PC-3 (cell line): ENCODE measurements around the gene TRAFD1. TPM values are rescaled to one million over a fixed set of nuclear protein-coding genes. Genes with fewer than 3 reads are reported as not detected.

Experiments
- ATAC-seq: fragments of 200-7000 bp; cut with Tn5 transposase; 2 replicates; pipeline ENCODE4 v1.9.1; 2020; ENCODE audit warnings: mild to moderate bottlenecking, moderate library complexity
- BruUV-seq: library from RNA; stranded (reverse); fragments of 400-500 nt; replicated peaks from 2 replicates; lab custom pipeline; 2021; lab: Mats Ljungman, UMichigan
- CTCF ChIA-PET: fragments of 300-600 bp; sonication (Branson Sonifier 250); formaldehyde crosslinking; loops from one replicate; lab custom pipeline; 2022; ENCODE audit warnings: antibody characterized with exemption; lab: Charles Lee
- POLR2A ChIA-PET: fragments of 300-600 bp; sonication (Branson Sonifier 250); formaldehyde crosslinking; loops from one replicate; lab custom pipeline; 2022; ENCODE audit warnings: antibody characterized with exemption; ENCODE audit not compliant: unreplicated experiment; lab: Charles Lee
- DNase-seq: peaks from one replicate; pipeline ENCODE4 v3.0.0-alpha.2; 2015
- H2AFZ ChIP-seq: fragments of 300-600 bp; sonication (generic); 2 replicates; pipeline ENCODE4 v1.6.0; 2016; ENCODE audit warnings: antibody characterized with exemption, low read length
- H3F3A ChIP-seq: fragments of 300-600 bp; sonication (generic); one replicate; pipeline ENCODE4 v1.6.0; 2017; ENCODE audit warnings: antibody characterized with exemption, low read length, control low read depth, mild to moderate bottlenecking; ENCODE audit not compliant: unreplicated experiment
- H3K27ac ChIP-seq: fragments of 300-600 bp; sonication (generic); 2 replicates; pipeline ENCODE4 v1.5.1; 2016; ENCODE audit warnings: mild to moderate bottlenecking, low read length
- H3K27me3 ChIP-seq: fragments of 300-600 bp; sonication (generic); 2 replicates; pipeline ENCODE4 v1.6.1; 2016; ENCODE audit warnings: low read length, mixed read lengths
- H3K36me3 ChIP-seq: fragments of 300-600 bp; sonication (generic); 2 replicates; pipeline ENCODE4 v1.6.1; 2016; ENCODE audit warnings: low read depth, mixed run types, low read length, mixed read lengths
- H3K4me1 ChIP-seq: fragments of 300-600 bp; sonication (generic); 2 replicates; pipeline ENCODE4 v1.5.1; 2016; ENCODE audit warnings: low read length; ENCODE audit not compliant: insufficient read depth
- H3K4me2 ChIP-seq: fragments of 300-600 bp; sonication (generic); 2 replicates; pipeline ENCODE4 v1.6.0; 2016; ENCODE audit warnings: low read length
- H3K4me3 ChIP-seq: fragments of 300-600 bp; sonication (generic); 2 replicates; pipeline ENCODE4 v1.5.1; 2016; ENCODE audit warnings: mild to moderate bottlenecking, low read length, mixed read lengths
- H3K79me2 ChIP-seq: fragments of 300-600 bp; sonication (generic); 2 replicates; pipeline ENCODE4 v1.6.1; 2017; ENCODE audit warnings: low read length, mixed read lengths
- H3K9ac ChIP-seq: fragments of 300-600 bp; sonication (generic); 2 replicates; pipeline ENCODE4 v1.6.0; 2016; ENCODE audit warnings: mild to moderate bottlenecking, low read length
- H3K9me2 ChIP-seq: fragments of 300-600 bp; sonication (generic); replicated peaks from 2 replicates; pipeline ENCODE4 v1.6.1; 2016; ENCODE audit warnings: mixed run types, low read length, mixed read lengths
- H3K9me3 ChIP-seq: fragments of 300-600 bp; sonication (generic); 2 replicates; pipeline ENCODE4 v1.6.1; 2016; ENCODE audit warnings: low read length, mixed read lengths
- H4K20me1 ChIP-seq: fragments of 300-600 bp; sonication (generic); 2 replicates; pipeline ENCODE4 v1.6.1; 2016; ENCODE audit warnings: low read length, mixed read lengths
- CTCF ChIP-seq: fragments of 300-600 bp; sonication (generic); conservative IDR thresholded peaks from 2 replicates; pipeline ENCODE4 v1.5.1; 2017; ENCODE audit warnings: antibody characterized with exemption, low read depth, mild to moderate bottlenecking, low read length
- EZH2 ChIP-seq: fragments of 300-600 bp; sonication (generic); IDR thresholded peaks from one replicate; pipeline ENCODE4 v1.6.1; 2017; ENCODE audit warnings: antibody characterized with exemption, mild to moderate bottlenecking, low read length; ENCODE audit not compliant: unreplicated experiment
- EZH2phosphoT487 ChIP-seq: fragments of 300-600 bp; sonication (generic); IDR thresholded peaks from 2 replicates; pipeline ENCODE4 v1.6.1; 2018; ENCODE audit warnings: mild to moderate bottlenecking, antibody characterized with exemption, low read length, borderline replicate concordance
- intact Hi-C: fragments of 100-400 bp; cut with micrococcal nuclease; formaldehyde crosslinking; loops from 2 replicates; pipeline ENCODE4 v1.9.0; 2023
- microRNA-seq: library from miRNA; unstranded; fragments of <30 nt; microRNA quantifications from one replicate; pipeline ENCODE4 v1.1.0, GENCODE V29; 2020; ENCODE audit not compliant: unreplicated experiment
- total RNA-seq: library from RNA; depleted of rRNA; stranded (reverse); fragments of >200 nt; gene quantifications from 2 replicates; pipeline ENCODE4 v1.2.3, GENCODE V29; 2014; rRNA removed

The TRAFD1 gene
- total RNA-seq, 1 experiment from 2014 or later, result 34.1 TPM

- H3K9me2 ChIP-seq, result no peaks in the 10 kb centered on the region
- intact Hi-C loops, result loop anchor here (1.0 to 5.0 kb wide), 2 partner anchors 189 to 214 kb away; no protein-coding TSS in a partner anchor
- peaks cover 10% of the 10 kb centered on the region; the same call in 1 of the 2 replicates for H3K36me3 ChIP-seq
- H3K4me2 ChIP-seq, result no peak overlapping the region
- BruUV-seq, result no TSS peak
- H3K9ac ChIP-seq, result no peak overlapping the region
- no peaks in the 10 kb centered on the region for H3K79me2 ChIP-seq
- ATAC-seq, result peak; percentile 99
- H3F3A ChIP-seq, result no peaks in the 10 kb centered on the region
- H3K27ac ChIP-seq, result no peak overlapping the region
- ChIA-PET POLR2A (interaction anchor here (0.5 to 0.6 kb wide), 2 partner anchors 19 to 89 kb away, joined by 6 to 15 read pairs; no protein-coding TSS in a partner anchor), CTCF (interaction anchor here (0.6 to 1.6 kb wide), 7 partner anchors 86 to 253 kb away, joined by 3 to 31 read pairs (median 4); no protein-coding TSS in a partner anchor)
- H4K20me1 ChIP-seq, result no peaks in the 10 kb centered on the region
- no peak overlapping the region for H2AFZ ChIP-seq
- no peak overlapping the region for H3K4me3 ChIP-seq
- TF ChIP-seq EZH2 (no peak), EZH2phosphoT487 (no peak), CTCF (peak; percentile 90)
- H3K9me3 ChIP-seq, result no peaks in the 10 kb centered on the region
- DNase-seq, result peak; percentile 82
- no peaks in the 10 kb centered on the region for H3K27me3 ChIP-seq
- H3K4me1 ChIP-seq, result no peaks in the 10 kb centered on the region
These were observed 72.9 kb downstream of the TRAFD1 start for GRCh38 chr12:112198120-112198733.

GRCh38 chr12:112199136-112199535 is 73.8 kb downstream of the TRAFD1 start:
- no peaks in the 10 kb centered on the region for H3F3A ChIP-seq
- H3K9ac ChIP-seq, result no peak overlapping the region
- peaks cover 14% of the 10 kb centered on the region; the same call in 1 of the 2 replicates for H3K36me3 ChIP-seq
- no peak for ATAC-seq
- CTCF ChIA-PET, result interaction anchor here (1.6 kb wide), 1 partner anchor 188 kb away, joined by 31 read pairs; no protein-coding TSS in a partner anchor
- BruUV-seq, result no TSS peak
- POLR2A ChIA-PET, result no interaction called here
- no peaks in the 10 kb centered on the region for H3K9me2 ChIP-seq
- H4K20me1 ChIP-seq, result no peaks in the 10 kb centered on the region
- H2AFZ ChIP-seq, result no peak overlapping the region
- H3K4me3 ChIP-seq, result no peak overlapping the region
- intact Hi-C loops, result loop anchor here (5.0 kb wide), 1 partner anchor 213 kb away; no protein-coding TSS in a partner anchor
- TF ChIP-seq EZH2 (no peak), CTCF (no peak), EZH2phosphoT487 (no peak)
- no peaks in the 10 kb centered on the region for H3K27me3 ChIP-seq
- DNase-seq, result no peak
- no peaks in the 10 kb centered on the region for H3K79me2 ChIP-seq
- H3K9me3 ChIP-seq, result no peaks in the 10 kb centered on the region
- no peak overlapping the region for H3K27ac ChIP-seq
- no peak overlapping the region for H3K4me2 ChIP-seq
- H3K4me1 ChIP-seq, result no peaks in the 10 kb centered on the region

Small RNA genes lying within 50 kb of the gene (microRNA-seq; reads per million reads assigned to microRNA genes)
- gene MIR6861, result not detected

Other genes starting within 250 kb of the TRAFD1 start
- 4.4 and 5.6 TPM in 2 replicates for gene TMEM116, start 112.4 kb upstream of the TRAFD1 start, total RNA-seq
- gene ERP29, start 112.1 kb upstream of the TRAFD1 start, total RNA-seq, result 90.2 and 97.2 TPM in 2 replicates
- gene NAA25, start 16.8 kb upstream of the TRAFD1 start, total RNA-seq, result 33.3 and 36.6 TPM in 2 replicates